K562 (cell line): ENCODE measurements around the gene POM121C. TPM values are rescaled to one million over a fixed set of nuclear protein-coding genes. Genes with fewer than 3 reads are reported as not detected.
"Not testable (repeated sequence)": the region's sequence is repeated elsewhere in the genome, so short reads cannot be mapped to it uniquely, and the experiment has no call there.

Source experiments
- ATAC-seq: fragments of 200-7000 bp; cut with Tn5 transposase; 3 replicates; pipeline ENCODE4 v1.9.1; 2020; ENCODE audit warnings: moderate library complexity
- BruUV-seq: library from RNA; stranded (reverse); fragments of 400-500 nt; replicated peaks from 2 replicates; lab custom pipeline; 2021; lab: Mats Ljungman, UMichigan
- CTCF ChIA-PET: fragments of 300-600 bp; formaldehyde crosslinking; extraction: SDS; loops from one replicate; lab custom pipeline; 2021; ENCODE audit warnings: low intra/inter-chr PET ratio; lab: Yijun Ruan, JAX
- POLR2A ChIA-PET: fragments of 300-600, 350-650 bp; sonication (Branson Sonifier 250); formaldehyde crosslinking; extraction: SDS; loops from one replicate; lab custom pipeline; 2021; ENCODE audit warnings: antibody characterized with exemption, inconsistent platforms; lab: Yijun Ruan, JAX
- DNase-seq, 4 experiments: peaks; one replicate each; pipeline versions ENCODE4 v3.0.0 to v3.0.0-alpha.2; 2011 to 2018; ENCODE audit warnings: low spot score in 3 of 4, mixed read lengths in 3 of 4; ENCODE audit errors: extremely low read depth in 1 of 4
- FAIRE-seq: peaks from 2 replicates; lab custom pipeline; 2011; peaks lifted over from hg19 to GRCh38; lab: Jason Lieb, UNC
- H2AFZ ChIP-seq: 2 replicates; pipeline ENCODE4 v1.6.0; 2011; ENCODE audit warnings: low read depth, low read length, control low read depth, inconsistent platforms
- H3K27ac ChIP-seq: fragments of 200-600 bp; 3 replicates; pipeline ENCODE4 v1.8.0; 2011; ENCODE audit warnings: low read depth, mild to moderate bottlenecking, control low read depth, inconsistent platforms, low read length, moderate library complexity, mixed read lengths; ENCODE audit errors: extremely low read depth
- H3K27me3 ChIP-seq, 2 experiments: fragments of 300-600 bp in 1 of 2; 2 replicates in 1 of 2; 3 replicates in 1 of 2; pipeline versions ENCODE4 v1.6.0 to v1.8.0; 2011; ENCODE audit warnings: inconsistent platforms in 2 of 2, low read length in 2 of 2, mild to moderate bottlenecking in 1 of 2, mixed read lengths in 1 of 2, moderate library complexity in 1 of 2; ENCODE audit not compliant: control insufficient read depth in 2 of 2, insufficient read depth in 2 of 2
- H3K36me3 ChIP-seq: fragments of 300-600 bp; 3 replicates; pipeline ENCODE4 v1.8.0; 2011; ENCODE audit warnings: mild to moderate bottlenecking, low read length, inconsistent platforms; ENCODE audit not compliant: control insufficient read depth, insufficient read depth
- H3K4me1 ChIP-seq, 2 experiments: fragments of 200-600 bp in 1 of 2; replicated peaks in 1 of 2; 2 replicates in 1 of 2; 3 replicates in 1 of 2; pipeline versions ENCODE4 v1.5.1 to v1.8.0; 2011; ENCODE audit warnings: inconsistent platforms in 2 of 2, low read length in 2 of 2, mild to moderate bottlenecking in 1 of 2, mixed read lengths in 1 of 2, moderate library complexity in 1 of 2; ENCODE audit not compliant: control insufficient read depth in 2 of 2, insufficient read depth in 2 of 2
- H3K4me2 ChIP-seq: 2 replicates; pipeline ENCODE4 v1.6.1; 2011; ENCODE audit warnings: low read length, control low read depth, inconsistent platforms, mixed read lengths; ENCODE audit not compliant: insufficient read depth
- H3K4me3 ChIP-seq: fragments of 200-600 bp; sonication (generic), shearing (Covaris generic); 2 replicates; pipeline ENCODE4 v1.5.1; 2016; ENCODE audit warnings: control low read depth, inconsistent platforms
- H3K79me2 ChIP-seq: fragments of 200-600 bp; 3 replicates; pipeline ENCODE4 v1.8.0; 2011; ENCODE audit warnings: low read length, inconsistent platforms; ENCODE audit not compliant: control insufficient read depth, insufficient read depth
- H3K9ac ChIP-seq, 2 experiments: 2 replicates each; pipeline versions ENCODE4 v1.6.0 to v1.6.1; 2011; ENCODE audit warnings: low read depth in 2 of 2, low read length in 2 of 2, control low read depth in 1 of 2, inconsistent platforms in 1 of 2, mild to moderate bottlenecking in 1 of 2, mixed read lengths in 1 of 2; ENCODE audit not compliant: insufficient read depth in 1 of 2
- H3K9me1 ChIP-seq: one replicate; pipeline ENCODE4 v1.6.0; 2011; ENCODE audit warnings: inconsistent platforms, mild to moderate bottlenecking, low read length, moderate library complexity; ENCODE audit not compliant: control insufficient read depth, insufficient read depth
- H3K9me3 ChIP-seq: replicated peaks from 2 replicates; pipeline ENCODE4 v1.5.1; 2011; ENCODE audit warnings: low read depth, low read length, inconsistent platforms; ENCODE audit not compliant: control insufficient read depth, insufficient read depth
- H4K20me1 ChIP-seq: replicated peaks from 2 replicates; pipeline ENCODE4 v1.6.1; 2011; ENCODE audit warnings: low read length, inconsistent platforms, mixed read lengths; ENCODE audit not compliant: control insufficient read depth, insufficient read depth
- WGBS: fragments of 100-300 bp; shearing (Covaris generic); methylation state at CpG from one replicate; pipeline ENCODE4 v1.1.6; 2016; ENCODE audit warnings: low coverage, mixed read lengths; ENCODE audit not compliant: insufficient coverage; ENCODE audit errors: missing lambda C conversion rate; 5-methylcytosine and 5-hydroxymethylcytosine counted together
- in situ Hi-C: fragments of 300-500 bp; cut with MboI; formaldehyde crosslinking; loops from 4 replicates; pipeline ENCODE4 v1.15.0; 2018; ENCODE audit warnings: inconsistent platforms, mixed read lengths
- intact Hi-C: fragments of 100-400 bp; cut with micrococcal nuclease; formaldehyde crosslinking; loops from 2 replicates; pipeline ENCODE4 v1.14.2; 2022
- polyA plus RNA-seq, 8 experiments: library from polyadenylated mRNA; depleted of rRNA in 4 of 8; stranded (reverse) in 5 of 8; unstranded in 3 of 8; fragments of >200 nt; fragmentation: Nextera tagmentation in 2 of 8; fragmentation: Illumina TruSeq in 1 of 8; extraction: Ambion mirVana in 2 of 8; extraction: Trizol in 1 of 8; gene quantifications; 2 replicates each; pipeline versions ENCODE4 v1.2.1 to v1.2.3, GENCODE V29; 2011 to 2014; ENCODE audit warnings: inconsistent platforms in 1 of 8, missing spikeins in 1 of 8
- total RNA-seq, 7 experiments: library from RNA; depleted of rRNA in 6 of 7; stranded (reverse); fragments of >200 nt in 6 of 7; fragmentation: Illumina TruSeq in 2 of 7; extraction: Trizol in 2 of 7; gene quantifications; 2 replicates each; pipeline versions ENCODE4 v1.2.1 to v1.2.3, GENCODE V29; 2011 to 2021; ENCODE audit warnings: low replicate concordance in 1 of 7

POM121C gene
- total and polyA plus RNA-seq, 9 of the 15 experiments (the other 6 are each of a cell fraction or from before 2014, with no cell fraction given): 7.1 to 119 (median 21.4) TPM

DNA sequence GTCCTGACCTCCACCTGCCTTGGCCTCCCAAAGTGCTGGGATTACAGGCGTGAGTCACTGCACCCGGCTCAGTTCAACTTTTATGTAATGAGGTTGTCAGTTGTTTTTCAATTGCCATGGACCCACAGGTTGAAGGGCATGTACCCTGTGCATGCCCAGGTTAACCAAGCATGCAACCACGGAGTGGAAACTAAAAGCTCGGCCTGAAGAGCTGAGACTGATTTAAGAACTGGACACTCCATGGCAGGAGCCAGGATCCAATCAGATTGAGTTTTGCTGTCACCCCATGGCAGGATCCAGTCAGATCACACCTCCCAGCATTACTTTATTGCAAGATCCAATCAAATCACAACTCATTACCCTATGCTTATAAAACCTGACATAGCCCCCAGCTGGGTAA is 22.9 kb upstream of the POM121C start:
- H3K4me1 ChIP-seq, H3K36me3 ChIP-seq, H3K4me3 ChIP-seq, H3K9me3 ChIP-seq, H3K9ac ChIP-seq, ATAC-seq, FAIRE-seq, H3K9me1 ChIP-seq, H4K20me1 ChIP-seq, CTCF ChIA-PET, H3K27ac ChIP-seq, DNase-seq, H3K79me2 ChIP-seq, BruUV-seq, POLR2A ChIA-PET, H3K27me3 ChIP-seq, intact Hi-C loops, H3K4me2 ChIP-seq, H2AFZ ChIP-seq: not testable (repeated sequence)
- WGBS: 100% methylated on average over 1 of the region's 4 CpGs
- in situ Hi-C loops: loop anchor here (5.0 kb wide), 1 partner anchor 1018 kb away; no protein-coding TSS in a partner anchor

DNA sequence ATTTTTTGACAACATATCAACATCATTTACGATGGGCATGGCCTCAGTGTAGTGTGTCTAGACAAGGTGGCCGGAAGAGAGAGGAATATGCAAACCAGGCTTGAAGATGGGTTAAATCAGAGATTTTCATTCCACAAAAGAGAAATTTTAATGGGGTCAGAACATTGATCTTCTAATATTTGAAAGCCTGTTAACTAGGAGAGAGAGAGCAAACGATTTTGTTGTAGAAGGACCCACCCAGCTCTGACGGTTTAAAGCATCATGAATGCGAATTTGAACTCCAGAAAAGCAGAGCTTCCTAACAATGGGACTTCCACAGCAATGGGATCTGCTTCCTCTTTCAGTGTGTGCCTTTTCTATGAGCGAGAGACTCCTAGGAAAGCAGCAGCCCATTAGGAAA is 5.9 kb upstream of the POM121C start, which contains the start of gene SPDYE5:
Gene SPDYE5, plus strand, starts transcription at position 301 of the 400 bp plus-strand sequence. CDS start 1,728 bp downstream, outside the sequence.
- POLR2A ChIA-PET, H2AFZ ChIP-seq, intact Hi-C loops, H3K4me2 ChIP-seq, H3K9ac ChIP-seq, H3K27ac ChIP-seq, H3K4me1 ChIP-seq, H3K9me1 ChIP-seq, H3K79me2 ChIP-seq, H3K4me3 ChIP-seq, H3K9me3 ChIP-seq, in situ Hi-C loops, DNase-seq, CTCF ChIA-PET, BruUV-seq, H4K20me1 ChIP-seq, ATAC-seq, H3K36me3 ChIP-seq, H3K27me3 ChIP-seq, FAIRE-seq: not testable (repeated sequence)
- 45% methylated on average over 3 of the region's 6 CpGs for WGBS
